HG02852 (cell line): ENCODE data around the gene NUB1.

Experiments
- ATAC-seq: cut with Tn5 transposase; IDR thresholded peaks from one replicate; pipeline ENCODE4 v1.9.1; 2021; ENCODE audit warnings: mild to moderate bottlenecking, moderate library complexity; ENCODE audit not compliant: unreplicated experiment

Gene NUB1

GRCh38 chr7:151313857-151314256, 27.8 kb upstream of the NUB1 start:
- no peak for ATAC-seq

GRCh38 chr7:151314401-151314800, 27.2 kb upstream of the NUB1 start:
- ATAC-seq: no peak

GRCh38 chr7:151315038-151315655, 26.5 kb upstream of the NUB1 start:
- ATAC-seq: no peak

GRCh38 chr7:151316896-151317295, 24.7 kb upstream of the NUB1 start:
- ATAC-seq: no peak

GRCh38 chr7:151317936-151318335, 23.7 kb upstream of the NUB1 start:
- ATAC-seq: no peak

GRCh38 chr7:151319189-151319588, 22.4 kb upstream of the NUB1 start:
- no peak for ATAC-seq

GRCh38 chr7:151320263-151320845, 21.3 kb upstream of the NUB1 start:
- ATAC-seq: no peak

- ATAC-seq: no peak
Observed at GRCh38 chr7:151321341-151321740, 20.3 kb upstream of the NUB1 start.

GRCh38 chr7:151322906-151323305, 18.7 kb upstream of the NUB1 start:
- ATAC-seq: no peak

GRCh38 chr7:151327022-151327421, 14.6 kb upstream of the NUB1 start:
- no peak for ATAC-seq

- no peak for ATAC-seq
Observed at GRCh38 chr7:151327659-151328058, 14.0 kb upstream of the NUB1 start.

- no peak for ATAC-seq
Observed at GRCh38 chr7:151330181-151330580, 11.4 kb upstream of the NUB1 start.

GRCh38 chr7:151330661-151331060, 11.0 kb upstream of the NUB1 start:
- ATAC-seq: no peak

GRCh38 chr7:151334628-151335027, 7.0 kb upstream of the NUB1 start:
- no peak for ATAC-seq

- ATAC-seq: no peak
Observed at GRCh38 chr7:151336027-151336708, 5.4 kb upstream of the NUB1 start.

- ATAC-seq: no peak
Observed at GRCh38 chr7:151337346-151337745, 4.3 kb upstream of the NUB1 start.

- no peak for ATAC-seq
Observed at GRCh38 chr7:151338809-151339208, 2.8 kb upstream of the NUB1 start.

GRCh38 chr7:151339651-151340382, 1.8 kb upstream of the NUB1 start:
- no peak for ATAC-seq

- ATAC-seq: no peak
Observed at GRCh38 chr7:151340794-151341356, 737 bp upstream of the NUB1 start.

GRCh38 chr7:151342102-151342646, 562 bp downstream of the NUB1 start:
- ATAC-seq: peak; percentile 52

- no peak for ATAC-seq
Observed at GRCh38 chr7:151342811-151343210, 1.2 kb downstream of the NUB1 start.
